GM21786 (cell line): ENCODE results near the gene GYPC.
A peak's percentile ranks its signal among the peaks of the same experiment; 100 is the strongest.
"Not testable (repeated sequence)": the region's sequence is repeated elsewhere in the genome, so short reads cannot be mapped to it uniquely, and the experiment has no call there.

Source experiments
- ATAC-seq: cut with Tn5 transposase; IDR thresholded peaks from one replicate; pipeline ENCODE4 v1.9.1; 2021; ENCODE audit not compliant: unreplicated experiment

Gene GYPC, protein sequence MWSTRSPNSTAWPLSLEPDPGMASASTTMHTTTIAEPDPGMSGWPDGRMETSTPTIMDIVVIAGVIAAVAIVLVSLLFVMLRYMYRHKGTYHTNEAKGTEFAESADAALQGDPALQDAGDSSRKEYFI

DNA sequence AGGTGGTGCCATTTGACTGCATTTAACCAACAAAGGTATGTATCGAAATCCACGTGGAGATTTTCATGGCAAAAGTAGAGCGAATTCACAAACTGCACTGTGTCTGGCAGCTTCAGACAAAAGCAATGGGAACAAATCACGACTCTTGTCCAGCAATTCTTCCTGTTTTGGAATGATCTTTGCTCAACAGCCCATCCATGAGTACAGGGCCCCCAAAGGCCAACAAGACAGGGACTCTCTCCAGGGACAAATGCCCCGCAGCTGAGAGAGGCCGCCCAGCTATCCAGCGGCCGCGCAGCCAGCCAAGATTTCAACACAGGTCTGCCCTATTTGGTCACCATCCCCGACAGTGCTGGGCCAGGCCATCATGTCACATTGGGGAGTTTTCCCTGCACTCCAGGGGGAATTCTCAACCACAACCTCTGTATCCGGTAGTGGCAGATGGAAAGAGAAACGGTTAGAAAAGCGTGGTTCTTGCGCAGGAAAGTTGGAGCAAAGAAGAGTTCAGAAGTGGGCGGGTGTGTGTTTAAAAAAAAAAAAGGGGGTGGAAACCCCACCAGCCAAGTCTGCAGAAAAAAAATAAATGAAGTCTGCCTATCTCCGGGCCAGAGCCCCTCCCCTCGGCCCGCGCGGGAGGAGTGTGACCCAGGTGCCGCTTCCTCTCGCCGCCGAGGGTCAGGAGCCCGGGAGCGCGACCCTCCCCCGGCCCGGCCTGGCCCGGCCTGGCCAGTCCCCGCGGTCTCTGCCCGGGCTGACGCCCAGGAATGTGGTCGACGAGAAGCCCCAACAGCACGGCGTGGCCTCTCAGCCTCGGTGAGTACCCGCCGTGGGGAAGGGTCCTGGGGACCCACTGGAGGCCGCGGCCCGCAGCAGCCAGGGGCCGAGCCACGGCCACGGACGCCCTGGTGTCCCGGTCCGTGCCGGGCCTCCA is at the start of gene GYPC:
Gene GYPC, plus strand, starts transcription at position 659 of the 931 bp plus-strand sequence. Its CDS starts 106 bp downstream, at position 765.
- peak; percentile 26 for ATAC-seq

GRCh38 chr2:126614524-126615227 is 41.3 kb upstream of the GYPC start:
- ATAC-seq, result no peak

GRCh38 chr2:126616606-126617069 is 39.3 kb upstream of the GYPC start:
- ATAC-seq, result peak; percentile 78

GRCh38 chr2:126620302-126620701 is 35.7 kb upstream of the GYPC start:
- no peak for ATAC-seq

DNA sequence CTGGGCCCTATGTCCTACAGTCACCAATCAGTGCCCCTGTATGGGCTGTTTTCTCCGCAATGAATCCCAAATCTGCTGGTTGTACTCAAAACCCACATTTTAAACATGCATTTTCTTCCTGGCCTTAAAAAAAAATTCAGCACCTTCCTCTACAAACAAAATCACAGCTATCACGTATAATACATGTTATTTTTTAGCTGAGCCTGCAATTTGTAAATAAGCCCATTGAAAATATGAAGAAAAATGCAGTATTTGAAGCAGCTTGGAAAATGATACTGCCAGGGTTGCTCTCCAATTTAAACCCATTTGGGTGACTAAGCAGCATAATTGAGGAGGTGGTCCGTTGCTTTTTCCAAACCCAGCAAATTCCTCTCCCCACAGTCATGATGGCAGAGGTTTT is 33.0 kb upstream of the GYPC start:
- no peak for ATAC-seq

GRCh38 chr2:126627643-126628042 is 28.3 kb upstream of the GYPC start:
- no peak for ATAC-seq

DNA sequence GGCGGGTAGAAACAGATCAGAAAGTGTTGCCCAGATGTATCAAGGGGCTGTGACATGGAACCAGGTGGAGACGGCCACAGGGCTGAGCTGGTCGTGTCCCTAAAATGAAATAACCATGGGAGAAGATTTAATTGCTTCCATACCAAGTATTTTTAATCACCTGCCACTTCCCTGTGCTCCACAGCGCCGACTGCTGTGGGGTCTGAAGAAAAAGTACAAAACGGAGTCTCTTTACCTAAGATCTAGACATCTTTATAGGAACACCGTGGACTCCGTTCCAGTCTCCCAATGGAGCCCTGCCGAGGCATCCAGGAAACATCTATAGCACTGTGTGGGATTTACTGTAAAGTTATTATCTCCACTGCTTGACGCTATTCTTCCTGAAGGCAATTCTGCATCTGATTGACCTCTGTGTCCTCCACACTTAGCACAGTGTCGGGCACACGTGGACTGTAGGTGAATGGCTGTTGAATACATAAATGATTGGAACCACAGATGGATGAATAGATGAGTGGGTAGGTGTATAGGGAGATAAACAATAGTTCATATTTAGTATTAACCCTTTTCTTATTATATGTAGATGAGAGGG is 21.6 kb upstream of the GYPC start:
- no peak for ATAC-seq

GRCh38 chr2:126635281-126635680 is 20.7 kb upstream of the GYPC start:
- ATAC-seq, result no peak

- ATAC-seq, result no peak
Observed at GRCh38 chr2:126635736-126636135, 20.2 kb upstream of the GYPC start.

DNA sequence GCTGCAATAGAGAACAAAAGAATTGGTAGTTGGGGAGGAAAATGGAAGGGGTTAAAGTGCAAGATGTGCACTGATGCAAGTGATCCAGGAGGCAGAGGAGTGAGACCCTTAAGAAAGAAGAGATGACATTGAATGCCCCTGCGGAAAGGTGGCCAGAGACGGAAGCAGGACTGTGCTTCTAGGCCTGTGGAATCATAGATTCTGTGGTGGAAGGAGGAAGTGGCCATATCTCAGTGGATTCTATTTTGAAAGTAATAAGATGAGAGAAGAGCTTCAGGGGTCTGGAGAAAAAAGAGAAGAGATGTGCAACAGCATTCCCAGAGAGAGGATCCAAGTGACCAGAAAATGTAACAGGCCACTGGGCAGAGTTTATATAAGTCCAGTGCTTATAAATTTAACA is 18.6 kb upstream of the GYPC start:
- ATAC-seq, result no peak

- no peak for ATAC-seq
Observed at GRCh38 chr2:126638746-126639145, 17.2 kb upstream of the GYPC start.

GRCh38 chr2:126639276-126639675 is 16.7 kb upstream of the GYPC start:
- no peak for ATAC-seq

GRCh38 chr2:126641294-126641693 is 14.7 kb upstream of the GYPC start:
- not testable (repeated sequence) for ATAC-seq

- ATAC-seq, result no peak
Observed at GRCh38 chr2:126642031-126642430, 13.9 kb upstream of the GYPC start.

- no peak for ATAC-seq
Observed at GRCh38 chr2:126643431-126643830, 12.5 kb upstream of the GYPC start.

DNA sequence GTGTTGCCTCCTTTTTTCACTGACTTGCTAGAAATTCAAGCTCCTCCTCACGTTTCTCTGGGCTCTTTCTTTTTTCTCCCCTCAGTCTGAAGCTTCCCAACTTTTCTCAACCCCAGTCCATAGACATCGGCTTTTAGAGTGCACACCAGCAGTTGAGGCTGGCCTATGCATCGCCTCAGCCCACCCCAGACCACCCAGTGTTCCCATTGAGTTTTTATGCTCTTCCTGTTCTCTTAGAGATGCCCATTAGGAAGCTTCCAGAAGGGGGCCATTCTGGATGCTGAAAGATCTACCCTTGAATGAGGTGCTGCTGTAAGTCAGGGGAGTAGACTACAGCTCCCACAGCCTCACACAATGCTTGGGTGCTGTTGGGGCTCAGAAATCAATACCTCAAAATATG is 12.0 kb upstream of the GYPC start:
- ATAC-seq, result no peak

DNA sequence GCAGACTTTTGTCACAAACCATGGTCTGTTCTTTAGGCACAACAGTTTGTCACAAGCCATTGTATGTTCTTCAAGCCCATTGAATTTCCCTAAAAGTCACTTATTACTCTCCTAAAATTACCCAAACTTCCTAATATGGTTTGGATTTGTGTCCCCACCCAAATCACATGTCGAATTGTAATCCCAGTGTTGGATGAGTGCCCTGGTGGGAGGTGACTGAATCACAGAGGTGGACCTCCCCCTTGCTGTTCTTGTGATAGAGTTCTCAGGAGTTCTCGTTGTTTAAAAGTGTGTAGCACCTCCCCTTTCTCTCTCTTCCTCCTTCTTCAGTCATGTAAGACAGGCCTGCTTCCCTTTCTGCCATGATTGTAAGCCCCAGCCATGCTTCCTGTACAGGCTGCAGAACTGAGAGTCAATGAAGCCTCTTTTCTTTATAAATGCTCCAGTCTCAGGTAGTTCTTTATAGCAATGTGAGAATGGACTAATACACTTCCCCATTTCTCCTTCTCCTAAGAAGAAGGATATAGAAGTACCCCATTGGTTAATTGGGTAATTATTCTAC is 11.2 kb upstream of the GYPC start:
- ATAC-seq, result peak; percentile 93

DNA sequence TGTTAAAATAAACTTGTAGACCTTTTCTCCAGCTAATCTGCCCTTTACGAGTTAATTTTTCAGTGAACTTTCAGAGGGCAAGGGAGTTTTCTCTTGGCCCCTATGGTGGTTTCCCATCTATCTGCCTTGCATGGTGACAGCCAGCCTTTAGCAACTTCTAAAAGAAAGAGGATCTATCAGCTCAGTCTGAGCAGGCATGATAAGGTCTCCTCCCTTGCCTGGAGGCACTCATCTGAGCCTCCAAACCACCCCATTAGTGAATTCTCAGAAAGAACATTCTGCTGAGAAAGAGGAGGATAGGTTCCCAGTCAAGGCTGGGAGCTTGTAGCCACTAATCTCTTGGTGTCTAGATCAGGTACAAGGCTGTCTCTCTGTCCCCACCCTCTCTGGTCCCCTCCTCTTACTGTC is 10.7 kb upstream of the GYPC start:
- peak; percentile 68 for ATAC-seq

GRCh38 chr2:126646026-126646425 is 9.9 kb upstream of the GYPC start:
- ATAC-seq, result no peak

- ATAC-seq, result not testable (repeated sequence)
Observed at GRCh38 chr2:126647714-126648344, 8.1 kb upstream of the GYPC start.
